Right ventricle myocardium inferior (tissue), 1 donor: ENCODE data around the gene CRTC3. TPM values are rescaled to one million over a fixed set of nuclear protein-coding genes. Genes with fewer than 3 reads are reported as not detected.
A peak's percentile ranks its signal among the peaks of the same experiment; 100 is the strongest.
"Not testable (repeated sequence)": the region's sequence is repeated elsewhere in the genome, so short reads cannot be mapped to it uniquely, and the experiment has no call there.

Experiments used
- ATAC-seq: fragments of 200-7000 bp; cut with Tn5 transposase; one replicate; pipeline ENCODE4 v1.9.1; 2020; ENCODE audit warnings: mild to moderate bottlenecking, moderate library complexity
- DNase-seq: peaks from one replicate; pipeline ENCODE4 v3.0.0; 2021; ENCODE audit errors: missing footprints
- intact Hi-C: fragments of 100-400 bp; cut with DNase I; formaldehyde crosslinking; loops from one replicate; pipeline ENCODE4 v1.11.0; 2022
- total RNA-seq: library from RNA; stranded (reverse); fragmentation: NEBNext Ultra II Directional; extraction: Animal tissue kit (Norgen Biotek cat#: 25700); gene quantifications from one replicate; pipeline ENCODE4 v1.2.1, GENCODE V29; 2021
- donor health status: DM: no; HTN: yes; CAD: no; lungs with severe emphysema.

The CRTC3 gene
- total RNA-seq, 1 donor from 2014 or later = 25.8 TPM

- no peak for DNase-seq
- no peak for ATAC-seq
- intact Hi-C loops = no loop called here
These were observed 148.4 kb downstream of the CRTC3 start for GRCh38 chr15:90677807-90678790.

- DNase-seq = no peak
- ATAC-seq = no peak
- intact Hi-C loops = no loop called here
These were observed 150.2 kb downstream of the CRTC3 start for GRCh38 chr15:90679959-90680358.

GRCh38 chr15:90680371-90680935 is 150.7 kb downstream of the CRTC3 start:
- DNase-seq (no peak), ATAC-seq (peak; percentile 81)
- intact Hi-C loops = no loop called here

GRCh38 chr15:90681056-90681455 is 151.3 kb downstream of the CRTC3 start:
- intact Hi-C loops = no loop called here
- ATAC-seq = no peak

GRCh38 chr15:90681480-90681879 is 151.8 kb downstream of the CRTC3 start:
- ATAC-seq (no peak), DNase-seq (no peak)
- intact Hi-C loops = no loop called here

More at GRCh38 chr15:90681056-90681455, 151.3 kb downstream of the CRTC3 start:
- no peak for DNase-seq

- ATAC-seq (no peak), DNase-seq (no peak)
- intact Hi-C loops = no loop called here
These were observed 153.6 kb downstream of the CRTC3 start for GRCh38 chr15:90683371-90683770.

GRCh38 chr15:90683876-90684275 is 154.2 kb downstream of the CRTC3 start:
- DNase-seq (no peak), ATAC-seq (no peak)
- intact Hi-C loops = no loop called here

GRCh38 chr15:90684281-90684680 is 154.6 kb downstream of the CRTC3 start:
- DNase-seq = no peak
- no peak for ATAC-seq
- intact Hi-C loops = no loop called here

- DNase-seq (no peak), ATAC-seq (no peak)
- intact Hi-C loops = no loop called here
These were observed 156.1 kb downstream of the CRTC3 start for GRCh38 chr15:90685591-90686434.

GRCh38 chr15:90686435-90687218 is 156.9 kb downstream of the CRTC3 start:
- ATAC-seq (no peak), DNase-seq (no peak)
- intact Hi-C loops = no loop called here

- ATAC-seq, intact Hi-C loops, DNase-seq: not testable (repeated sequence)
These were observed 159.7 kb downstream of the CRTC3 start for GRCh38 chr15:90689326-90689961.

GRCh38 chr15:90690585-90690984 is 160.9 kb downstream of the CRTC3 start:
- ATAC-seq (no peak), DNase-seq (no peak)
- intact Hi-C loops = loop anchor here (5.0 kb wide), 1 partner anchor 368 kb away; no protein-coding TSS in a partner anchor

- DNase-seq = no peak
- ATAC-seq = no peak
- intact Hi-C loops = loop anchor here (5.0 kb wide), 1 partner anchor 369 kb away; no protein-coding TSS in a partner anchor
These were observed 161.6 kb downstream of the CRTC3 start for GRCh38 chr15:90691369-90691768.

- ATAC-seq (no peak), DNase-seq (no peak)
- intact Hi-C loops = loop anchor here (5.0 kb wide), 1 partner anchor 370 kb away; no protein-coding TSS in a partner anchor
These were observed 162.5 kb downstream of the CRTC3 start for GRCh38 chr15:90691982-90692773.
